GM12878 (cell line): ENCODE data around the gene SOBP. TPM values are rescaled to one million over a fixed set of nuclear protein-coding genes. Genes with fewer than 3 reads are reported as not detected.

Experiments used
- ATAC-seq: fragments of 200-7000 bp; cut with Tn5 transposase; 3 replicates; pipeline ENCODE4 v1.9.1; 2020; ENCODE audit warnings: mild to moderate bottlenecking, moderate library complexity
- BruUV-seq: library from RNA; stranded (reverse); fragments of 400-500 nt; replicated peaks from 2 replicates; lab custom pipeline; 2021; lab: Mats Ljungman, UMichigan
- CTCF ChIA-PET: fragments of 300-600 bp; sonication (Branson Sonifier 250); formaldehyde crosslinking; extraction: SDS; loops from one replicate; lab custom pipeline; 2021; ENCODE audit warnings: inconsistent platforms; lab: Yijun Ruan, JAX
- POLR2A ChIA-PET: fragments of 350-600 bp; formaldehyde crosslinking; extraction: SDS; loops from one replicate; lab custom pipeline; 2021; ENCODE audit warnings: inconsistent platforms; lab: Charles Lee
- RAD21 ChIA-PET: fragments of 300-600 bp; sonication (Branson Sonifier 250); formaldehyde crosslinking; loops from one replicate; lab custom pipeline; 2023; ENCODE audit warnings: antibody characterized with exemption; ENCODE audit not compliant: unreplicated experiment; lab: Charles Lee
- SMC1A ChIA-PET: fragments of 300-600 bp; sonication (Branson Sonifier 250); formaldehyde crosslinking; loops from one replicate; lab custom pipeline; 2023; ENCODE audit not compliant: unreplicated experiment, uncharacterized antibody; lab: Charles Lee
- DNase-seq: peaks from one replicate; pipeline ENCODE4 v3.0.0-alpha.2; 2011; ENCODE audit warnings: low read depth, low spot score
- FAIRE-seq: peaks from 3 replicates; lab custom pipeline; 2011; peaks lifted over from hg19 to GRCh38; lab: Jason Lieb, UNC
- H2AFZ ChIP-seq: 2 replicates; pipeline ENCODE4 v1.6.0; 2011; ENCODE audit warnings: low read depth, low read length, control low read depth; ENCODE audit not compliant: control insufficient read depth
- H3K27ac ChIP-seq: 2 replicates; pipeline ENCODE4 v1.5.1; 2011; ENCODE audit warnings: control low read depth; ENCODE audit not compliant: control insufficient read depth, insufficient read depth
- H3K27me3 ChIP-seq, 2 experiments: replicated peaks in 1 of 2; 2 replicates each; pipeline versions ENCODE4 v1.6.0 to v1.6.1; 2011; ENCODE audit warnings: low read length in 1 of 2; ENCODE audit not compliant: control insufficient read depth in 2 of 2, insufficient read depth in 2 of 2
- H3K36me3 ChIP-seq, 2 experiments: 2 replicates each; pipeline ENCODE4 v1.5.1; 2011; ENCODE audit warnings: low read length in 1 of 2; ENCODE audit not compliant: control insufficient read depth in 2 of 2, insufficient read depth in 2 of 2
- H3K4me1 ChIP-seq: 2 replicates; pipeline ENCODE4 v1.6.1; 2011; ENCODE audit warnings: mild to moderate bottlenecking, low read length, moderate library complexity, mixed read lengths; ENCODE audit not compliant: control insufficient read depth, insufficient read depth
- H3K4me2 ChIP-seq: 2 replicates; pipeline ENCODE4 v1.6.0; 2011; ENCODE audit warnings: control low read depth; ENCODE audit not compliant: control insufficient read depth, insufficient read depth
- H3K4me3 ChIP-seq: fragments of 200-600 bp; sonication (generic); 2 replicates; pipeline ENCODE4 v1.5.1; 2016
- H3K79me2 ChIP-seq: 2 replicates; pipeline ENCODE4 v1.6.0; 2011; ENCODE audit warnings: low read length; ENCODE audit not compliant: control insufficient read depth, insufficient read depth
- H3K9ac ChIP-seq: 2 replicates; pipeline ENCODE4 v1.8.0; 2011; ENCODE audit warnings: low read length, control low read depth, mixed read lengths; ENCODE audit not compliant: control insufficient read depth, insufficient read depth
- H3K9me3 ChIP-seq: replicated peaks from 3 replicates; pipeline ENCODE4 v1.5.1; 2011; ENCODE audit warnings: mild to moderate bottlenecking, low read length; ENCODE audit not compliant: control insufficient read depth, insufficient read depth
- H4K20me1 ChIP-seq: 2 replicates; pipeline ENCODE4 v1.6.0; 2011; ENCODE audit not compliant: control insufficient read depth, insufficient read depth
- ASH2L ChIP-seq: fragments of 300-600, 200-600 bp; sonication (generic); IDR thresholded peaks from 2 replicates; pipeline ENCODE4 v1.6.1; 2017; ENCODE audit warnings: low read depth, mild to moderate bottlenecking, borderline replicate concordance
- ATF2 ChIP-seq: IDR thresholded peaks from 2 replicates; pipeline ENCODE4 v1.6.1; 2012; ENCODE audit warnings: low read length, inconsistent platforms
- BCLAF1 ChIP-seq: fragments of 450-650 bp; IDR thresholded peaks from 2 replicates; pipeline ENCODE4 v1.6.1; 2017; ENCODE audit warnings: antibody characterized with exemption, mild to moderate bottlenecking, moderate library complexity
- CBFB ChIP-seq: IDR thresholded peaks from 2 replicates; pipeline ENCODE4 v1.6.1; 2016; ENCODE audit warnings: antibody characterized with exemption, low read depth
- CHD2 ChIP-seq: IDR thresholded peaks from 2 replicates; pipeline ENCODE4 v1.6.1; 2011; ENCODE audit warnings: low read depth, low read length, improper control_type of control experiment, borderline replicate concordance
- EZH2 ChIP-seq: IDR thresholded peaks from 2 replicates; pipeline ENCODE4 v1.6.1; 2012; ENCODE audit warnings: low read depth, mild to moderate bottlenecking, control low read depth, inconsistent platforms, low read length, borderline replicate concordance; ENCODE audit not compliant: control insufficient read depth
- GATAD2B ChIP-seq: fragments of 450-650 bp; conservative IDR thresholded peaks from 2 replicates; pipeline ENCODE4 v1.6.1; 2017; ENCODE audit warnings: low read depth, mild to moderate bottlenecking, moderate library complexity
- KAT2A ChIP-seq: conservative IDR thresholded peaks from 2 replicates; pipeline ENCODE4 v1.6.1; 2011; ENCODE audit warnings: low read depth, low read length; ENCODE audit not compliant: control insufficient read depth
- MLLT1 ChIP-seq: fragments of 450-650 bp; IDR thresholded peaks from 2 replicates; pipeline ENCODE4 v1.6.1; 2016; ENCODE audit warnings: mild to moderate bottlenecking
- NRF1 ChIP-seq: conservative IDR thresholded peaks from 2 replicates; pipeline ENCODE4 v1.6.1; 2011; ENCODE audit warnings: mild to moderate bottlenecking, low read depth, low read length, improper control_type of control experiment
- POU2F2 ChIP-seq: IDR thresholded peaks from 3 replicates; pipeline ENCODE4 v1.6.1; 2011; ENCODE audit warnings: low read depth, mild to moderate bottlenecking, low read length, borderline replicate concordance
- RELA ChIP-seq: fragments of 450-650 bp; IDR thresholded peaks from 2 replicates; pipeline ENCODE4 v1.8.0; 2014; ENCODE audit warnings: borderline replicate concordance; ENCODE audit not compliant: partially characterized antibody
- SIX5 ChIP-seq: IDR thresholded peaks from 2 replicates; pipeline ENCODE4 v1.6.1; 2011; ENCODE audit warnings: mild to moderate bottlenecking, low read depth, low read length, moderate library complexity; ENCODE audit not compliant: severe bottlenecking
- TBL1XR1 ChIP-seq: IDR thresholded peaks from 2 replicates; pipeline ENCODE4 v1.6.1; 2012; ENCODE audit warnings: low read depth, low read length, improper control_type of control experiment
- ZNF592 ChIP-seq: fragments of 450-650 bp; IDR thresholded peaks from 2 replicates; pipeline ENCODE4 v1.6.1; 2017; ENCODE audit warnings: mild to moderate bottlenecking, moderate library complexity
- WGBS: methylation state at CpG from one replicate; pipeline ENCODE4 v1.1.6; 2016; ENCODE audit warnings: low lambda C conversion rate; ENCODE audit not compliant: insufficient replicate concordance, insufficient coverage; ENCODE audit errors: missing lambda C conversion rate; 5-methylcytosine and 5-hydroxymethylcytosine counted together
- in situ Hi-C: fragments of 300-500 bp; cut with MboI; formaldehyde crosslinking; loops from 9 replicates; pipeline ENCODE4 v1.14.3; 2018; ENCODE audit warnings: mixed read lengths
- intact Hi-C: fragments of 100-400 bp; cut with micrococcal nuclease; formaldehyde crosslinking; loops from one replicate; pipeline ENCODE4 v1.14.2; 2022; ENCODE audit not compliant: unreplicated experiment
- polyA plus RNA-seq, 11 experiments: library from polyadenylated mRNA; depleted of rRNA in 4 of 11; unstranded in 6 of 11; stranded (reverse) in 5 of 11; fragments of >200 nt; fragmentation: Nextera tagmentation in 4 of 11; fragmentation: Illumina TruSeq in 1 of 11; extraction: Ambion mirVana in 4 of 11; extraction: Trizol in 1 of 11; gene quantifications; 1 replicate in 1 of 11; 2 replicates in 10 of 11; pipeline versions ENCODE4 v1.2.1 to v1.2.3, GENCODE V29; 2011 to 2016; ENCODE audit warnings: inconsistent platforms in 2 of 11, missing spikeins in 2 of 11, low read depth in 1 of 11
- total RNA-seq, 4 experiments: library from RNA; depleted of rRNA in 3 of 4; stranded (reverse); fragments of >200 nt in 3 of 4; fragmentation: Illumina TruSeq in 1 of 4; extraction: Trizol in 1 of 4; gene quantifications; 2 replicates each; pipeline versions ENCODE4 v1.2.1 to v1.2.3, GENCODE V29; 2013 to 2021

SOBP gene
- total and polyA plus RNA-seq, 10 of the 15 experiments (the other 5 are each of a cell fraction or from before 2014, with no cell fraction given): 0.49 to 1.9 (median 0.78) TPM

- ChIA-PET RAD21 (interaction anchor here (0.7 kb wide), 2 partner anchors 274 to 567 kb away, joined by 3 to 4 read pairs; no protein-coding TSS in a partner anchor), SMC1A (no interaction called here), CTCF (no interaction called here), POLR2A (no interaction called here)
- no peak overlapping the region for H3K4me2 ChIP-seq
- H3K79me2 ChIP-seq: no peaks in the 10 kb centered on the region
- no peak for DNase-seq
- H3K4me1 ChIP-seq: no peaks in the 10 kb centered on the region
- WGBS: 94% methylated on average over 2 of the region's 2 CpGs
- H3K4me3 ChIP-seq: no peak overlapping the region
- H2AFZ ChIP-seq: no peak overlapping the region
- no peaks in the 10 kb centered on the region; a peak in 1 of 4 replicates for H3K27me3 ChIP-seq
- no peak for ATAC-seq
- no peak overlapping the region for H3K9ac ChIP-seq
- H3K36me3 ChIP-seq: no peaks in the 10 kb centered on the region
- intact Hi-C loops (no loop called here), in situ Hi-C loops (no loop called here)
- no peak overlapping the region for H3K27ac ChIP-seq
- BruUV-seq: no TSS peak
- TF ChIP-seq SIX5 (no peak), MLLT1 (no peak), CBFB (no peak), ZNF592 (no peak), CHD2 (no peak), EZH2 (no peak), NRF1 (no peak), POU2F2 (no peak), TBL1XR1 (no peak), ASH2L (no peak), KAT2A (no peak), ATF2 (no peak), RELA (no peak), GATAD2B (no peak), BCLAF1 (no peak)
- no peak for FAIRE-seq
- no peaks in the 10 kb centered on the region for H4K20me1 ChIP-seq
- no peaks in the 10 kb centered on the region for H3K9me3 ChIP-seq
These were observed 104.8 kb downstream of the SOBP start for GRCh38 chr6:107594736-107595135.
